ENCODE results near the gene HEATR5A. TPM values are rescaled to one million over a fixed set of nuclear protein-coding genes. Genes with fewer than 3 reads are reported as not detected.
A peak's percentile ranks its signal among the peaks of the same experiment; 100 is the strongest.

HEATR5A gene
- total and polyA plus RNA-seq, 2 of the 13 experiments (the other 11 are each of a cell fraction or from before 2014, with no cell fraction given): 36.4 to 105 TPM

- TF ChIP-seq ZBTB33 (CRISPR knock-in tag; IDR thresholded peaks at IDR 0.05): peak; percentile 17; the same call in 1 of the 2 replicates
- no peak for TF ChIP-seq ZNF564 (CRISPR knock-in tag; IDR thresholded peaks at IDR 0.05)
- TF ChIP-seq SCMH1 (CRISPR knock-in tag; IDR thresholded peaks at IDR 0.05; ENCODE audit: borderline replicate concordance): no peak
- peak; percentile 40; the same call in 1 of the 2 replicates for TF ChIP-seq ARID4A (CRISPR knock-in tag; IDR thresholded peaks at IDR 0.05; ENCODE audit: borderline replicate concordance)
- no peak for TF ChIP-seq PCBP2 (optimal IDR thresholded peaks at IDR 0.05; ENCODE audit: low read depth, low read length, poor library complexity, severe bottlenecking)
- no peak for TF ChIP-seq STAT6 (CRISPR knock-in tag; IDR thresholded peaks at IDR 0.05; ENCODE audit: borderline replicate concordance)
- TF ChIP-seq SNRNP70 (IDR thresholded peaks at IDR 0.05; ENCODE audit: low read depth, low read length): no peak
- no peak for TF ChIP-seq ZNF616 (CRISPR knock-in tag; IDR thresholded peaks at IDR 0.05; ENCODE audit: low read depth)
- no peak for TF ChIP-seq PRPF4 (IDR thresholded peaks at IDR 0.05; ENCODE audit: low read depth, low read length, poor library complexity, severe bottlenecking)
- 0 out of 2 replicates have a peak, but pooled peaks have one; percentile 45 for TF ChIP-seq ZNF12 (CRISPR knock-in tag; IDR thresholded peaks at IDR 0.05)
- TF ChIP-seq CHD2 (IDR thresholded peaks at IDR 0.05; ENCODE audit: low read depth, low read length): no peak
- TF ChIP-seq ZNF510 (CRISPR knock-in tag; IDR thresholded peaks at IDR 0.05; ENCODE audit: low read depth): no peak
- 0 out of 2 replicates have a peak, but pooled peaks have one; percentile 59 for TF ChIP-seq FOXO4 (CRISPR knock-in tag; conservative IDR thresholded peaks at IDR 0.05)
- peak; percentile 80 for TF ChIP-seq ZMYM3 (CRISPR knock-in tag; IDR thresholded peaks at IDR 0.05)
- peak; percentile 90 for TF ChIP-seq MIXL1 (CRISPR knock-in tag; IDR thresholded peaks at IDR 0.05)
- TF ChIP-seq ELF3 (CRISPR knock-in tag; IDR thresholded peaks at IDR 0.05): peak; percentile 46; the same call in 1 of the 2 replicates
- TF ChIP-seq FOXK1 (CRISPR knock-in tag; IDR thresholded peaks at IDR 0.05; ENCODE audit: borderline replicate concordance, low read depth): no peak
- no peak; the same call in 1 of the 2 replicates for TF ChIP-seq SMYD3 (CRISPR knock-in tag; IDR thresholded peaks at IDR 0.05)
Observed at GRCh38 chr14:31280132-31280870, 140.0 kb downstream of the HEATR5A start (continued).
